DOHH2 (cell line): ENCODE results near the gene NUDT4.

Experiments
- H3F3A ChIP-seq: fragments of 200-600 bp; sonication (generic), shearing (Covaris generic); 2 replicates; pipeline ENCODE4 v1.6.0; 2016; ENCODE audit warnings: antibody characterized with exemption, mild to moderate bottlenecking; ENCODE audit not compliant: control insufficient read depth, insufficient read depth
- H3K27ac ChIP-seq: fragments of 200-600 bp; sonication (generic); 2 replicates; pipeline ENCODE4 v1.5.1; 2014; ENCODE audit warnings: low read depth, mild to moderate bottlenecking, low read length, moderate library complexity
- H3K27me3 ChIP-seq: fragments of 200-600 bp; sonication (generic); 2 replicates; pipeline ENCODE4 v1.6.1; 2014; ENCODE audit warnings: mild to moderate bottlenecking, low read length, mixed read lengths; ENCODE audit not compliant: control insufficient read depth
- H3K36me3 ChIP-seq: fragments of 200-600 bp; sonication (generic); 2 replicates; pipeline ENCODE4 v1.6.1; 2014; ENCODE audit warnings: mild to moderate bottlenecking, low read length, moderate library complexity, mixed read lengths; ENCODE audit not compliant: control insufficient read depth
- H3K4me1 ChIP-seq: fragments of 200-600 bp; sonication (generic); 2 replicates; pipeline ENCODE4 v1.6.1; 2014; ENCODE audit warnings: mild to moderate bottlenecking, low read length, mixed read lengths; ENCODE audit not compliant: control insufficient read depth
- H3K4me2 ChIP-seq: fragments of 200-600 bp; sonication (generic); 2 replicates; pipeline ENCODE4 v1.6.0; 2014; ENCODE audit warnings: mild to moderate bottlenecking, low read length, moderate library complexity
- H3K4me3 ChIP-seq: fragments of 200-600 bp; sonication (generic); 2 replicates; pipeline ENCODE4 v1.5.1; 2014; ENCODE audit warnings: mild to moderate bottlenecking, low read length, mixed read lengths
- H3K79me2 ChIP-seq: fragments of 200-600 bp; sonication (generic); 2 replicates; pipeline ENCODE4 v1.6.1; 2014; ENCODE audit warnings: mild to moderate bottlenecking, low read length, mixed read lengths; ENCODE audit not compliant: control insufficient read depth
- H3K9me2 ChIP-seq: fragments of 200-600 bp; sonication (generic); replicated peaks from 2 replicates; pipeline ENCODE4 v1.6.1; 2014; ENCODE audit warnings: mild to moderate bottlenecking, low read length, mixed read lengths; ENCODE audit not compliant: control insufficient read depth
- H3K9me3 ChIP-seq: fragments of 200-600 bp; sonication (generic); 2 replicates; pipeline ENCODE4 v1.6.1; 2014; ENCODE audit warnings: antibody characterized with exemption, low read length, mixed read lengths; ENCODE audit not compliant: control insufficient read depth, insufficient read depth
- H4K20me1 ChIP-seq: fragments of 200-600 bp; sonication (generic); 2 replicates; pipeline ENCODE4 v1.6.0; 2014; ENCODE audit warnings: low read depth, mild to moderate bottlenecking, antibody characterized with exemption, low read length, moderate library complexity; ENCODE audit not compliant: control insufficient read depth, insufficient read depth
- CTCF ChIP-seq: fragments of 200-600 bp; sonication (generic); IDR thresholded peaks from one replicate; pipeline ENCODE4 v1.5.1; 2014; ENCODE audit warnings: antibody characterized with exemption, mild to moderate bottlenecking, low read depth, low read length; ENCODE audit not compliant: poor library complexity, severe bottlenecking
- EZH2phosphoT487 ChIP-seq: fragments of 200-600 bp; sonication (generic); IDR thresholded peaks from 2 replicates; pipeline ENCODE4 v1.6.1; 2017; ENCODE audit warnings: borderline replicate concordance, mild to moderate bottlenecking, antibody characterized with exemption, low read length, moderate library complexity, mixed read lengths

NUDT4 gene

GRCh38 chr12:93413064-93413463 lies 35.3 kb downstream of the NUDT4 start:
- Histone ChIP-seq H4K20me1 (peaks cover 49% of the 10 kb centered on the region), H3K27ac (no peak overlapping the region), H3K4me1 (peaks cover 34% of the 10 kb centered on the region), H3K9me2 (no peaks in the 10 kb centered on the region), H3K4me2 (no peak overlapping the region), H3F3A (peaks cover 2% of the 10 kb centered on the region; the same call in 1 of the 2 replicates), H3K27me3 (no peaks in the 10 kb centered on the region), H3K4me3 (no peak overlapping the region), H3K79me2 (peaks cover 84% of the 10 kb centered on the region), H3K9me3 (no peaks in the 10 kb centered on the region), H3K36me3 (peaks cover 51% of the 10 kb centered on the region)
- TF ChIP-seq EZH2phosphoT487 (no peak), CTCF (no peak)

GRCh38 chr12:93415723-93416464 lies 38.2 kb downstream of the NUDT4 start:
- Histone ChIP-seq H3K4me3 (no peak overlapping the region), H4K20me1 (peaks cover 65% of the 10 kb centered on the region), H3K4me1 (peaks cover 59% of the 10 kb centered on the region), H3K27ac (no peak overlapping the region), H3K9me3 (no peaks in the 10 kb centered on the region), H3K36me3 (peaks cover 27% of the 10 kb centered on the region), H3K9me2 (no peaks in the 10 kb centered on the region), H3K79me2 (peaks cover 100% of the 10 kb centered on the region), H3F3A (peaks cover 12% of the 10 kb centered on the region), H3K4me2 (no peak overlapping the region), H3K27me3 (no peaks in the 10 kb centered on the region)
- no peak for TF ChIP-seq CTCF
- no peak for TF ChIP-seq EZH2phosphoT487

GRCh38 chr12:93417967-93418480 lies 40.3 kb downstream of the NUDT4 start:
- H3K36me3 ChIP-seq, result peaks cover 18% of the 10 kb centered on the region
- peaks cover 78% of the 10 kb centered on the region for H3K4me1 ChIP-seq
- H4K20me1 ChIP-seq, result peaks cover 67% of the 10 kb centered on the region
- H3K27ac ChIP-seq, result no peak overlapping the region
- peaks cover 12% of the 10 kb centered on the region for H3F3A ChIP-seq
- H3K27me3 ChIP-seq, result no peaks in the 10 kb centered on the region
- H3K9me2 ChIP-seq, result no peaks in the 10 kb centered on the region
- TF ChIP-seq EZH2phosphoT487 (no peak), CTCF (no peak)
- peaks cover 100% of the 10 kb centered on the region for H3K79me2 ChIP-seq
- H3K9me3 ChIP-seq, result no peaks in the 10 kb centered on the region
- H3K4me2 ChIP-seq, result peak overlapping the region; percentile 2; the same call in 1 of the 2 replicates
- H3K4me3 ChIP-seq, result no peak overlapping the region
